AG08395 (cell line): ENCODE results near the gene MARF1.
"Not testable (repeated sequence)": the region's sequence is repeated elsewhere in the genome, so short reads cannot be mapped to it uniquely, and the experiment has no call there.

ENCODE experiments used
- DNase-seq: peaks from one replicate; pipeline ENCODE4 v3.0.0; 2012; ENCODE audit warnings: mixed read lengths, low spot score

The MARF1 gene

GRCh38 chr16:15597822-15598647 is 44.9 kb downstream of the MARF1 start:
- no peak for DNase-seq

- DNase-seq, result no peak
Measured at GRCh38 chr16:15597135-15597534, 45.8 kb downstream of the MARF1 start.

- DNase-seq, result no peak
Measured at GRCh38 chr16:15594711-15595320, 48.1 kb downstream of the MARF1 start.

GRCh38 chr16:15593235-15593634 is 49.7 kb downstream of the MARF1 start:
- DNase-seq, result no peak

- no peak for DNase-seq
Measured at GRCh38 chr16:15592324-15592723, 50.6 kb downstream of the MARF1 start.

- DNase-seq, result no peak
Measured at GRCh38 chr16:15587152-15587825, 55.7 kb downstream of the MARF1 start.

- DNase-seq, result no peak
Measured at GRCh38 chr16:15586716-15587115, 56.2 kb downstream of the MARF1 start.

GRCh38 chr16:15585956-15586355 is 57.0 kb downstream of the MARF1 start:
- no peak for DNase-seq

GRCh38 chr16:15583526-15583925 is 59.4 kb downstream of the MARF1 start:
- DNase-seq, result no peak

- DNase-seq, result no peak
Measured at GRCh38 chr16:15581127-15581815, 61.7 kb downstream of the MARF1 start.

- no peak for DNase-seq
Measured at GRCh38 chr16:15578824-15579223, 64.1 kb downstream of the MARF1 start.

GRCh38 chr16:15576960-15577958 is 65.7 kb downstream of the MARF1 start:
- no peak for DNase-seq

GRCh38 chr16:15575293-15576049 is 67.5 kb downstream of the MARF1 start:
- DNase-seq, result no peak

- DNase-seq, result no peak
Measured at GRCh38 chr16:15574614-15574948, 68.4 kb downstream of the MARF1 start.

- DNase-seq, result not testable (repeated sequence)
Measured at GRCh38 chr16:15573896-15574613, 68.9 kb downstream of the MARF1 start.

- no peak for DNase-seq
Measured at GRCh38 chr16:15573274-15573895, 69.6 kb downstream of the MARF1 start.

- peak; percentile 68 for DNase-seq
Measured at GRCh38 chr16:15572329-15573001, 70.5 kb downstream of the MARF1 start.

GRCh38 chr16:15571557-15571956 is 71.4 kb downstream of the MARF1 start:
- no peak for DNase-seq

- DNase-seq, result not testable (repeated sequence)
Measured at GRCh38 chr16:15570666-15571065, 72.3 kb downstream of the MARF1 start.
